Measurements from ENCODE around the gene KRTDAP. TPM values are rescaled to one million over a fixed set of nuclear protein-coding genes. Genes with fewer than 3 reads are reported as not detected.

The KRTDAP gene
- polyA plus RNA-seq, 1 donor (not counting 4 experiments of a cell fraction or from before 2014, with no cell fraction given), result 85.4 TPM

GRCh38 chr19:35458731-35459391 is 31.4 kb downstream of the KRTDAP start:
- no peaks in the 10 kb centered on the region for H3K9me3 ChIP-seq (ENCODE audit: control insufficient read depth, low read depth, low read length)
- H3K4me1 ChIP-seq (ENCODE audit: control insufficient read depth, extremely low read depth, insufficient read depth, low read length), result no peaks in the 10 kb centered on the region
- DNase-seq (ENCODE audit: low read depth, low spot score) (no peak), FAIRE-seq (no peak)
- no peaks in the 10 kb centered on the region for H4K20me1 ChIP-seq (ENCODE audit: control insufficient read depth, extremely low read depth, insufficient read depth, low read length)
- no peak overlapping the region for H3K27ac ChIP-seq (ENCODE audit: control insufficient read depth, insufficient read depth, low read length)
- H3K4me2 ChIP-seq (ENCODE audit: control insufficient read depth, extremely low read depth, insufficient read depth, low read depth, low read length), result no peak overlapping the region
- H2AFZ ChIP-seq (ENCODE audit: control insufficient read depth, low read length), result no peak overlapping the region
- TF ChIP-seq, protein P1, sequence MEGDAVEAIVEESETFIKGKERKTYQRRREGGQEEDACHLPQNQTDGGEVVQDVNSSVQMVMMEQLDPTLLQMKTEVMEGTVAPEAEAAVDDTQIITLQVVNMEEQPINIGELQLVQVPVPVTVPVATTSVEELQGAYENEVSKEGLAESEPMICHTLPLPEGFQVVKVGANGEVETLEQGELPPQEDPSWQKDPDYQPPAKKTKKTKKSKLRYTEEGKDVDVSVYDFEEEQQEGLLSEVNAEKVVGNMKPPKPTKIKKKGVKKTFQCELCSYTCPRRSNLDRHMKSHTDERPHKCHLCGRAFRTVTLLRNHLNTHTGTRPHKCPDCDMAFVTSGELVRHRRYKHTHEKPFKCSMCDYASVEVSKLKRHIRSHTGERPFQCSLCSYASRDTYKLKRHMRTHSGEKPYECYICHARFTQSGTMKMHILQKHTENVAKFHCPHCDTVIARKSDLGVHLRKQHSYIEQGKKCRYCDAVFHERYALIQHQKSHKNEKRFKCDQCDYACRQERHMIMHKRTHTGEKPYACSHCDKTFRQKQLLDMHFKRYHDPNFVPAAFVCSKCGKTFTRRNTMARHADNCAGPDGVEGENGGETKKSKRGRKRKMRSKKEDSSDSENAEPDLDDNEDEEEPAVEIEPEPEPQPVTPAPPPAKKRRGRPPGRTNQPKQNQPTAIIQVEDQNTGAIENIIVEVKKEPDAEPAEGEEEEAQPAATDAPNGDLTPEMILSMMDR (optimal IDR thresholded peaks at IDR 0.05 in 1 of 3, IDR thresholded peaks at IDR 0.05 in 1 of 3, conservative IDR thresholded peaks at IDR 0.05 in 1 of 3; ENCODE audit: extremely low read depth in 1 of 3, insufficient read depth in 2 of 3, low read length in 3 of 3), result no peak
- TF ChIP-seq EZH2 (IDR thresholded peaks at IDR 0.05; ENCODE audit: low read length), result no peak
- no peaks in the 10 kb centered on the region for H3K9me1 ChIP-seq (ENCODE audit: control insufficient read depth, extremely low read depth, insufficient read depth, low read length)
- H3K27me3 ChIP-seq (ENCODE audit: control insufficient read depth, extremely low read depth, insufficient read depth, low read length), result no peaks in the 10 kb centered on the region
- no peak overlapping the region for H3K4me3 ChIP-seq (ENCODE audit: control insufficient read depth in 2 of 3, extremely low read depth in 1 of 3, insufficient read depth in 2 of 3, low read depth in 1 of 3, low read length in 3 of 3)
- H3K9ac ChIP-seq (ENCODE audit: control insufficient read depth, extremely low read depth, insufficient read depth, low read length), result no peak overlapping the region
- H3K79me2 ChIP-seq (ENCODE audit: control insufficient read depth, insufficient read depth, low read length), result no peaks in the 10 kb centered on the region
- no peaks in the 10 kb centered on the region for H3K36me3 ChIP-seq (ENCODE audit: control insufficient read depth in 2 of 2, extremely low read depth in 1 of 2, insufficient read depth in 2 of 2, low read length in 2 of 2)
- dilution Hi-C loops (cut with MboI; ENCODE audit: extremely low pct_ligation_motif_present, low sequenced_read_pairs), result no loop called here

DNA sequence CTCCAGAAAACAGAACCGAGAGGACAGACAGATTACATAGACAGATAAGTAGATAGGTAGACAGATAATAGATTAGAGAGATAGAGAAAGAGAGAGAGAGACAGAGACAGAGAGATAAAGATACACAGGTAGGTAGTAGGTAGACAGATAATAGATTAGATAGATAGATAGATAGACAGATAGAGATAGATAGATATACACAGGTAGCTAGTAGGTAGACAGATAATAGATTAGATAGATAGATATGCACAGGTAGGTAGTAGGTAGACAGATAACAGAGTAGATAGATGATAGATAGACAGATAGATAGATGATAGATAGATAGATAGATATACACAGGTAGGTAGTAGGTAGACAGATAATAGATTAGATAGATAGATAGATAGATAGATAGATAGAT is 32.1 kb downstream of the KRTDAP start:
- TF ChIP-seq, protein P1 (optimal IDR thresholded peaks at IDR 0.05 in 1 of 3, IDR thresholded peaks at IDR 0.05 in 1 of 3, conservative IDR thresholded peaks at IDR 0.05 in 1 of 3; ENCODE audit: extremely low read depth in 1 of 3, insufficient read depth in 2 of 3, low read length in 3 of 3), result no peak
- TF ChIP-seq EZH2 (IDR thresholded peaks at IDR 0.05; ENCODE audit: low read length), result no peak
- Histone ChIP-seq H2AFZ (ENCODE audit: control insufficient read depth, low read length) (no peak overlapping the region), H3K4me3 (ENCODE audit: control insufficient read depth in 2 of 3, extremely low read depth in 1 of 3, insufficient read depth in 2 of 3, low read depth in 1 of 3, low read length in 3 of 3) (no peak overlapping the region), H3K27ac (ENCODE audit: control insufficient read depth, insufficient read depth, low read length) (no peak overlapping the region), H4K20me1 (ENCODE audit: control insufficient read depth, extremely low read depth, insufficient read depth, low read length) (no peaks in the 10 kb centered on the region), H3K9ac (ENCODE audit: control insufficient read depth, extremely low read depth, insufficient read depth, low read length) (no peak overlapping the region), H3K9me1 (ENCODE audit: control insufficient read depth, extremely low read depth, insufficient read depth, low read length) (no peaks in the 10 kb centered on the region), H3K79me2 (ENCODE audit: control insufficient read depth, insufficient read depth, low read length) (no peaks in the 10 kb centered on the region), H3K9me3 (ENCODE audit: control insufficient read depth, low read depth, low read length) (no peaks in the 10 kb centered on the region), H3K4me2 (ENCODE audit: control insufficient read depth, extremely low read depth, insufficient read depth, low read depth, low read length) (no peak overlapping the region), H3K4me1 (ENCODE audit: control insufficient read depth, extremely low read depth, insufficient read depth, low read length) (no peaks in the 10 kb centered on the region), H3K36me3 (ENCODE audit: control insufficient read depth in 2 of 2, extremely low read depth in 1 of 2, insufficient read depth in 2 of 2, low read length in 2 of 2) (no peaks in the 10 kb centered on the region), H3K27me3 (ENCODE audit: control insufficient read depth, extremely low read depth, insufficient read depth, low read length) (no peaks in the 10 kb centered on the region)
- DNase-seq (ENCODE audit: low read depth, low spot score) (no peak), FAIRE-seq (no peak)
- dilution Hi-C loops (cut with MboI; ENCODE audit: extremely low pct_ligation_motif_present, low sequenced_read_pairs), result no loop called here

All from keratinocyte (primary cell).